Measurements from ENCODE around the gene MAGEB10. TPM values are rescaled to one million over a fixed set of nuclear protein-coding genes. Genes with fewer than 3 reads are reported as not detected.
"Not testable (repeated sequence)": the region's sequence is repeated elsewhere in the genome, so short reads cannot be mapped to it uniquely, and the experiment has no call there.

The MAGEB10 gene
- total RNA-seq, 1 donor from 2014 or later = not detected

- Mint-ChIP-seq H3K36me3 (ENCODE audit: unreplicated experiment) (no peaks in the 10 kb centered on the region), H3K4me1 (ENCODE audit: unreplicated experiment) (no peaks in the 10 kb centered on the region), H3K4me3 (ENCODE audit: unreplicated experiment) (no peak overlapping the region), H3K9me3 (ENCODE audit: unreplicated experiment) (peaks cover 4% of the 10 kb centered on the region), H3K27me3 (ENCODE audit: unreplicated experiment) (peaks cover 3% of the 10 kb centered on the region), H3K27ac (ENCODE audit: unreplicated experiment) (no peak overlapping the region)
- TF ChIP-seq CTCF (IDR thresholded peaks at IDR 0.05) = no peak
- no peak for DNase-seq (ENCODE audit: extremely low spot score, unreplicated experiment)
Measured at GRCh38 chrX:27797575-27797974, 10.2 kb upstream of the MAGEB10 start.

DNA sequence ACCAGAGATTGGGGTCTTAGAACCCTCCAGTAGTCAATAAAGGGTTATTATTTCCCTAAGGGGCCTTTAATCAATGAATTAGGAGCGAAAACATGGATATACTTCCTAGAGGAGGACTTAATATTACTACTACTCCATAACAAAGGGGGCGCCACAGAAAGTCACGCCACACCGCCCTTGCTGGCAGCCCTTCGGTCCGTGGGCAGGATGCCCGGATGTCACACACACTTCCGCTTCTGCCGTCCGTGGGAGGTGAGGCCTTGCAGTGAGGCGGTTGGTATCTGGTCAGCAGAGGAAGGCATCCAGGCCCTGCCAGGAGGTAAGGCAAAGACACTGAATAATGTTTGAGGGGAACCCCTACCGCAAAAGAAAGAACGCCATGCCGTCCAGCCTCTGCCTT is 436 bp downstream of the MAGEB10 start:
- Mint-ChIP-seq H3K27ac (ENCODE audit: unreplicated experiment) (no peak overlapping the region), H3K9me3 (ENCODE audit: unreplicated experiment) (peaks cover 23% of the 10 kb centered on the region), H3K4me1 (ENCODE audit: unreplicated experiment) (no peaks in the 10 kb centered on the region), H3K4me3 (ENCODE audit: unreplicated experiment) (no peak overlapping the region), H3K27me3 (ENCODE audit: unreplicated experiment) (no peaks in the 10 kb centered on the region), H3K36me3 (ENCODE audit: unreplicated experiment) (no peaks in the 10 kb centered on the region)
- TF ChIP-seq CTCF (IDR thresholded peaks at IDR 0.05) = no peak
- DNase-seq (ENCODE audit: extremely low spot score, unreplicated experiment) = no peak

GRCh38 chrX:27808991-27809859 is 1.4 kb downstream of the MAGEB10 start:
- not testable (repeated sequence) for H3K27ac Mint-ChIP-seq (ENCODE audit: unreplicated experiment); H3K4me3 Mint-ChIP-seq (ENCODE audit: unreplicated experiment); DNase-seq (ENCODE audit: extremely low spot score, unreplicated experiment); H3K27me3 Mint-ChIP-seq (ENCODE audit: unreplicated experiment); H3K36me3 Mint-ChIP-seq (ENCODE audit: unreplicated experiment); H3K4me1 Mint-ChIP-seq (ENCODE audit: unreplicated experiment)
- H3K9me3 Mint-ChIP-seq (ENCODE audit: unreplicated experiment) = peaks cover 23% of the 10 kb centered on the region

DNA sequence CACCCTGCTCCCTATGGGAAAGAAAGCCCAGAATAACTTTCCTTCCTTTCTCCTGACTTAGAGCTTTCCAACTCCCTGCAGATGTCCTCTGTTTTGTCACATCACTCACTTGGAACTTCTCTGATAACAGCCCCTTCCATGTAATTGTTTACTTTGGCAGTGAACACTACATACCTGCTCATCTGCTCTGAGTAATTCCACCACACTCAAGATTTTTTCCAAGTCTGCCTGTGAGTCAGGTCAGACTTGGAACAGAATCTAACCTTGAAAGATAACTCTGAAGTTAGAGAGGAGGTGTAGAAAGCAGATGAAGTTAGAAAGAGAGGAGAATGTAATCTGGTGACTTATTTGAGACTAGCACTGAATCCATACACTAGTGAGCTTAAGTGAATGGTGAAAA is 7.4 kb downstream of the MAGEB10 start:
- H3K4me1 Mint-ChIP-seq (ENCODE audit: unreplicated experiment) = no peaks in the 10 kb centered on the region
- DNase-seq (ENCODE audit: extremely low spot score, unreplicated experiment) = no peak
- H3K4me3 Mint-ChIP-seq (ENCODE audit: unreplicated experiment) = no peak overlapping the region
- H3K27ac Mint-ChIP-seq (ENCODE audit: unreplicated experiment) = no peak overlapping the region
- no peak for TF ChIP-seq CTCF (IDR thresholded peaks at IDR 0.05)
- H3K9me3 Mint-ChIP-seq (ENCODE audit: unreplicated experiment) = peaks cover 8% of the 10 kb centered on the region
- no peaks in the 10 kb centered on the region for H3K36me3 Mint-ChIP-seq (ENCODE audit: unreplicated experiment)
- no peaks in the 10 kb centered on the region for H3K27me3 Mint-ChIP-seq (ENCODE audit: unreplicated experiment)

DNA sequence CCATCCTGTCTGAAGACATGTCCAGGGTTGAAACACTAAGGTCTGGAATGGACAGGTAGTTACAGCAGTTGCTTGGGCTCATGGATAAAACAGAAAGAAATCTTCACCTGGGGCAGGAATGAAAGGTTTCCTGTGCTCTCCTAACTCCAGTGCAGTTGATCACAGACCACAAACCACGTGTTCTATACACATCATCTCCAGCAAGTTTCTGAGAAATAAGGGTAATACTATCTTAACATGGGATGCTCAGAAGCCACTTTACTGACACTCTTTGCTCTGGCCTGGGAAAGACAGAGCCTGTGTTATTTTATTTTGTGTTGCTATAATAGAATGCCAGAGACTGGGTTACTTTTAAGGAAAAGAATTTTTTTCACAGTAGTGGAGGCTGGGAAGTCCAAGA is 16.0 kb downstream of the MAGEB10 start:
- H3K27ac Mint-ChIP-seq (ENCODE audit: unreplicated experiment) = no peak overlapping the region
- H3K36me3 Mint-ChIP-seq (ENCODE audit: unreplicated experiment) = no peaks in the 10 kb centered on the region
- TF ChIP-seq CTCF (IDR thresholded peaks at IDR 0.05) = no peak
- no peaks in the 10 kb centered on the region for H3K9me3 Mint-ChIP-seq (ENCODE audit: unreplicated experiment)
- no peak for DNase-seq (ENCODE audit: extremely low spot score, unreplicated experiment)
- H3K27me3 Mint-ChIP-seq (ENCODE audit: unreplicated experiment) = peaks cover 2% of the 10 kb centered on the region
- H3K4me3 Mint-ChIP-seq (ENCODE audit: unreplicated experiment) = no peak overlapping the region
- no peaks in the 10 kb centered on the region for H3K4me1 Mint-ChIP-seq (ENCODE audit: unreplicated experiment)

All from osteocyte (in vitro differentiated cells).